Neural progenitor cell (in vitro differentiated cells): ENCODE results near the gene PTPRN2. TPM values are rescaled to one million over a fixed set of nuclear protein-coding genes. Genes with fewer than 3 reads are reported as not detected.

Experiments
- DNase-seq: peaks from one replicate; pipeline ENCODE4 v3.0.0-alpha.2; 2016; ENCODE audit warnings: low spot score
- H2AFZ ChIP-seq: fragments of 200-600 bp; sonication (generic); replicated peaks from 2 replicates; pipeline ENCODE4 v1.6.1; 2016; ENCODE audit warnings: antibody characterized with exemption
- H3F3A ChIP-seq: fragments of 200-600 bp; sonication (generic); 2 replicates; pipeline ENCODE4 v1.6.1; 2016; ENCODE audit warnings: antibody characterized with exemption, low read depth
- H3K27ac ChIP-seq: fragments of 200-600 bp; sonication (generic); 2 replicates; pipeline ENCODE4 v1.5.1; 2016; ENCODE audit warnings: mild to moderate bottlenecking
- H3K27me3 ChIP-seq: fragments of 200-600 bp; sonication (generic); 2 replicates; pipeline ENCODE4 v1.6.1; 2016; ENCODE audit warnings: mild to moderate bottlenecking, moderate library complexity
- H3K36me3 ChIP-seq: fragments of 200-600 bp; sonication (generic); 2 replicates; pipeline ENCODE4 v1.5.1; 2016
- H3K4me1 ChIP-seq: fragments of 200-600 bp; sonication (generic); 2 replicates; pipeline ENCODE4 v1.6.1; 2016; ENCODE audit warnings: mixed run types
- H3K4me2 ChIP-seq: fragments of 200-600 bp; sonication (generic); 2 replicates; pipeline ENCODE4 v1.6.1; 2016
- H3K4me3 ChIP-seq: fragments of 200-600 bp; sonication (generic); 2 replicates; pipeline ENCODE4 v1.5.1; 2016
- H3K79me2 ChIP-seq: fragments of 200-600 bp; sonication (generic); 2 replicates; pipeline ENCODE4 v1.6.1; 2016; ENCODE audit warnings: low read depth
- H3K9ac ChIP-seq: fragments of 200-600 bp; sonication (generic); 2 replicates; pipeline ENCODE4 v1.6.1; 2016
- H3K9me3 ChIP-seq: fragments of 200-600 bp; sonication (generic); 2 replicates; pipeline ENCODE4 v1.5.1; 2016; ENCODE audit warnings: low read depth
- H4K20me1 ChIP-seq: fragments of 200-600 bp; sonication (generic); 2 replicates; pipeline ENCODE4 v1.6.1; 2016; ENCODE audit warnings: low read depth
- H3K27ac Mint-ChIP-seq: 3 replicates; pipeline ENCODE4 v1.8.0; 2021; ENCODE audit warnings: mixed read lengths
- H3K27me3 Mint-ChIP-seq: 2 replicates; pipeline ENCODE4 v1.8.0; 2022; ENCODE audit warnings: low read depth, mild to moderate bottlenecking, inconsistent platforms, moderate library complexity, mixed read lengths; ENCODE audit not compliant: insufficient read depth
- H3K36me3 Mint-ChIP-seq: 3 replicates; pipeline ENCODE4 v1.8.0; 2021; ENCODE audit warnings: mixed read lengths
- H3K4me1 Mint-ChIP-seq: 3 replicates; pipeline ENCODE4 v1.8.0; 2021; ENCODE audit warnings: mixed read lengths
- H3K4me3 Mint-ChIP-seq: 3 replicates; pipeline ENCODE4 v1.8.0; 2021; ENCODE audit warnings: mild to moderate bottlenecking, moderate library complexity, mixed read lengths
- H3K9me3 Mint-ChIP-seq: 3 replicates; pipeline ENCODE4 v1.8.0; 2020; ENCODE audit warnings: mixed read lengths
- EZH2 ChIP-seq: fragments of 200-600 bp; sonication (generic); IDR thresholded peaks from 2 replicates; pipeline ENCODE4 v1.6.1; 2017; ENCODE audit warnings: antibody characterized with exemption, mild to moderate bottlenecking, moderate library complexity
- EZH2phosphoT487 ChIP-seq: fragments of 200-600 bp; sonication (generic); IDR thresholded peaks from 2 replicates; pipeline ENCODE4 v1.6.1; 2017; ENCODE audit warnings: antibody characterized with exemption
- total RNA-seq: library from RNA; depleted of rRNA; stranded (reverse); fragments of >200 nt; gene quantifications from 2 replicates; pipeline ENCODE4 v1.2.3, GENCODE V29; 2015; ENCODE audit warnings: low replicate concordance
- TF ChIP-seq, protein P1 (sequence below): fragments of 200-600 bp; sonication (generic); IDR thresholded peaks from 2 replicates; pipeline ENCODE4 v1.5.1; 2017; ENCODE audit warnings: antibody characterized with exemption, mild to moderate bottlenecking

PTPRN2 gene
- total RNA-seq, 1 donor from 2014 or later, result 3.0 TPM

- H3K79me2 ChIP-seq, result no peaks in the 10 kb centered on the region
- H3K4me1 ChIP-seq, result no peaks in the 10 kb centered on the region
- H3K27ac ChIP-seq, result no peak overlapping the region
- no peaks in the 10 kb centered on the region for H3K9me3 ChIP-seq
- no peak for DNase-seq
- H3K4me2 ChIP-seq, result no peak overlapping the region
- H2AFZ ChIP-seq, result no peak overlapping the region
- no peaks in the 10 kb centered on the region for H4K20me1 ChIP-seq
- H3K36me3 ChIP-seq, result no peaks in the 10 kb centered on the region
- no peak overlapping the region for H3K4me3 ChIP-seq
- no peaks in the 10 kb centered on the region for H3K27me3 ChIP-seq
- H3K27ac Mint-ChIP-seq, result no peak overlapping the region
- H3K4me1 Mint-ChIP-seq, result peaks cover 10% of the 10 kb centered on the region
- H3K9ac ChIP-seq, result no peak overlapping the region
- H3F3A ChIP-seq, result no peaks in the 10 kb centered on the region
- H3K4me3 Mint-ChIP-seq, result no peak overlapping the region
- no peaks in the 10 kb centered on the region for H3K9me3 Mint-ChIP-seq
- H3K27me3 Mint-ChIP-seq, result peaks cover 8% of the 10 kb centered on the region
- no peaks in the 10 kb centered on the region for H3K36me3 Mint-ChIP-seq
- TF ChIP-seq, protein P1, sequence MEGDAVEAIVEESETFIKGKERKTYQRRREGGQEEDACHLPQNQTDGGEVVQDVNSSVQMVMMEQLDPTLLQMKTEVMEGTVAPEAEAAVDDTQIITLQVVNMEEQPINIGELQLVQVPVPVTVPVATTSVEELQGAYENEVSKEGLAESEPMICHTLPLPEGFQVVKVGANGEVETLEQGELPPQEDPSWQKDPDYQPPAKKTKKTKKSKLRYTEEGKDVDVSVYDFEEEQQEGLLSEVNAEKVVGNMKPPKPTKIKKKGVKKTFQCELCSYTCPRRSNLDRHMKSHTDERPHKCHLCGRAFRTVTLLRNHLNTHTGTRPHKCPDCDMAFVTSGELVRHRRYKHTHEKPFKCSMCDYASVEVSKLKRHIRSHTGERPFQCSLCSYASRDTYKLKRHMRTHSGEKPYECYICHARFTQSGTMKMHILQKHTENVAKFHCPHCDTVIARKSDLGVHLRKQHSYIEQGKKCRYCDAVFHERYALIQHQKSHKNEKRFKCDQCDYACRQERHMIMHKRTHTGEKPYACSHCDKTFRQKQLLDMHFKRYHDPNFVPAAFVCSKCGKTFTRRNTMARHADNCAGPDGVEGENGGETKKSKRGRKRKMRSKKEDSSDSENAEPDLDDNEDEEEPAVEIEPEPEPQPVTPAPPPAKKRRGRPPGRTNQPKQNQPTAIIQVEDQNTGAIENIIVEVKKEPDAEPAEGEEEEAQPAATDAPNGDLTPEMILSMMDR, result no peak
- TF ChIP-seq EZH2 (no peak), EZH2phosphoT487 (no peak)
These were observed 842.6 kb downstream of the PTPRN2 start for GRCh38 chr7:157744786-157745601.

DNA sequence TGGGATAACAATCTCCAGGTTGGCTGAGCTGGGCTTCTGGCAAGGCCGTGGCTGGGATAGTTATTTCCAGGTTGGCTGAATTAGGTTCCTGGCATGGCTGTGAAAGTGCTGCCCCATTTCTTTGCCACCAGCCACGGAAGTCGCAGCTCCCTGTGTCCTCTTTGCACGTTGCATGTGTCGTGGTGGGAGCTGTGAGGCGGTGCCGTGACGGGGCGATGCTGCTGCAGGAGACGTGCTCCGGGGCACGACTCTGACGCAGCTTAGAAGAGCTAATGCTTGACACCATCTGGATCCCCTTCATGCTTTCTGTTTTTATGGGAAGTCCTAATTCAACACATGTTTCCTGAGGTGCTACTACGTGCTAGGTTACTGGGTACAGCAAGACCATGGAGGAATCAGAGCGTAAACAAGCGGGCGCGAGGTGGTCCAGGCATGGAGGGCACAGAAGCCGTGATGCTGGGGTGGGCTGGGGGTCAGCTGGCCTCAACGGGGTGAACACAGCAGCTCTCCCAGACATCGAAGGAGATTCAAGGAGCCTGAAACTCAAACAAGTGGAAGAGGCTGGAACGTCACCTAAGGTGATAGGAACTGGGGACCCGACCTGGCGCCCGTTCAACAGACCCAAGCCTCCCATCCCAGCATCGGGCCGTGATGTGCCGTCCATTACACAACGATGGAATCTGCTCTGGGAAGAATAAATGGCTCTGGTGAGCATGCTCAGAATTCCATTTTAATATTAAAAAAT is 843.7 kb downstream of the PTPRN2 start:
- Mint-ChIP-seq H3K4me3 (peak overlapping the region; percentile 5), H3K9me3 (no peaks in the 10 kb centered on the region), H3K27me3 (peaks cover 11% of the 10 kb centered on the region), H3K27ac (no peak overlapping the region), H3K36me3 (no peaks in the 10 kb centered on the region), H3K4me1 (peaks cover 21% of the 10 kb centered on the region)
- no peaks in the 10 kb centered on the region for H3K79me2 ChIP-seq
- no peak overlapping the region for H2AFZ ChIP-seq
- H3K4me3 ChIP-seq, result no peak overlapping the region
- no peaks in the 10 kb centered on the region for H3K9me3 ChIP-seq
- H4K20me1 ChIP-seq, result no peaks in the 10 kb centered on the region
- no peaks in the 10 kb centered on the region for H3F3A ChIP-seq
- no peak for TF ChIP-seq EZH2phosphoT487
- TF ChIP-seq EZH2, result no peak
- TF ChIP-seq, protein P1, result no peak
- H3K9ac ChIP-seq, result no peak overlapping the region
- H3K27me3 ChIP-seq, result peaks cover 6% of the 10 kb centered on the region
- no peaks in the 10 kb centered on the region for H3K36me3 ChIP-seq
- no peak for DNase-seq
- no peak overlapping the region for H3K27ac ChIP-seq
- no peaks in the 10 kb centered on the region for H3K4me1 ChIP-seq
- no peak overlapping the region for H3K4me2 ChIP-seq

DNA sequence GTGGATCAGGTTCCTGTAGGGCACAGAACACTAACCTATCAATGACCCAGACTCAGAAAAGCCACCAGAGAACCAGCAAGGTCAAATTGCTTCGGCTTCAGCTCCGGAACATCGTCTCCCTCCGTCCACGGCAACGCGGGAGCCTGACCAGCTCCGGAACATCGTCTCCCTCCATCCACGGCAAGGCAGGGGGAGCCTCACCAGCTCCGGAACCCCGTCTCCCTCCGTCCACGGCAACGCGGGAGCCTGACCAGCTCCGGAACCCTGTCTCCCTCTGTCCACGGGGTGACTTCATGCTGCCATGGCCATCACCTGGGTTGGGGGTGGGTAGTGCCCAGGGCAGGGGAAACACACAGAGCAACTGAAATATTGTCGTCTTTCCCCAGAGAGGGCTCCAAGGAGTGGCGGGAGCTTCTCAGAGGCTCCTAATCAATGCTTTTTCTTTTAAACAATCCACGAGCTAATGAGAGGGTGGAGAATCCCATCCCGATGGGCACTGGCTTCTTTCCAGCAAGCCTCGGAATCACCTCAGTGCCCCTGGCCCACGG is 847.3 kb downstream of the PTPRN2 start:
- H3K9me3 ChIP-seq, result no peaks in the 10 kb centered on the region
- H3K27me3 ChIP-seq, result peaks cover 41% of the 10 kb centered on the region
- no peak overlapping the region for H3K9ac ChIP-seq
- peaks cover 12% of the 10 kb centered on the region for H3K27me3 Mint-ChIP-seq
- peaks cover 14% of the 10 kb centered on the region for H3K4me1 ChIP-seq
- no peak overlapping the region for H3K4me2 ChIP-seq
- peak overlapping the region; percentile 5 for H3K4me3 Mint-ChIP-seq
- no peaks in the 10 kb centered on the region for H4K20me1 ChIP-seq
- H3K36me3 ChIP-seq, result no peaks in the 10 kb centered on the region
- H3K4me3 ChIP-seq, result no peak overlapping the region
- no peaks in the 10 kb centered on the region for H3K36me3 Mint-ChIP-seq
- no peak for DNase-seq
- no peaks in the 10 kb centered on the region for H3K9me3 Mint-ChIP-seq
- TF ChIP-seq EZH2 (no peak), EZH2phosphoT487 (no peak)
- TF ChIP-seq, protein P1, result no peak
- H3K27ac ChIP-seq, result no peak overlapping the region
- peaks cover 40% of the 10 kb centered on the region for H3K4me1 Mint-ChIP-seq
- no peaks in the 10 kb centered on the region for H3K79me2 ChIP-seq
- H3K27ac Mint-ChIP-seq, result no peak overlapping the region
- H3F3A ChIP-seq, result peaks cover 4% of the 10 kb centered on the region
- H2AFZ ChIP-seq, result no peak overlapping the region
